Endothelial cell of umbilical vein (primary cell): ENCODE results near the gene AXDND1.

Source experiments
- CTCF ChIP-seq, 2 donors: IDR thresholded peaks; 1 replicate in 1 of 2; 2 replicates in 1 of 2; pipeline ENCODE4 v1.5.1; 2011; ENCODE audit warnings: low read length in 2 of 2, mild to moderate bottlenecking in 2 of 2, moderate library complexity in 2 of 2, control low read depth in 1 of 2, inconsistent platforms in 1 of 2, low read depth in 1 of 2; ENCODE audit not compliant: insufficient read depth in 1 of 2; ENCODE audit errors: extremely low read depth in 1 of 2
- POLR2A ChIP-seq: IDR thresholded peaks from 2 replicates; pipeline ENCODE4 v1.6.1; 2012; ENCODE audit warnings: low read depth, mild to moderate bottlenecking, control low read depth, low read length
- POLR2AphosphoS5 ChIP-seq: IDR thresholded peaks from 2 replicates; pipeline ENCODE4 v1.6.1; 2012; ENCODE audit warnings: low read depth, mild to moderate bottlenecking, control low read depth, low read length, moderate library complexity; ENCODE audit not compliant: insufficient read depth

DNA sequence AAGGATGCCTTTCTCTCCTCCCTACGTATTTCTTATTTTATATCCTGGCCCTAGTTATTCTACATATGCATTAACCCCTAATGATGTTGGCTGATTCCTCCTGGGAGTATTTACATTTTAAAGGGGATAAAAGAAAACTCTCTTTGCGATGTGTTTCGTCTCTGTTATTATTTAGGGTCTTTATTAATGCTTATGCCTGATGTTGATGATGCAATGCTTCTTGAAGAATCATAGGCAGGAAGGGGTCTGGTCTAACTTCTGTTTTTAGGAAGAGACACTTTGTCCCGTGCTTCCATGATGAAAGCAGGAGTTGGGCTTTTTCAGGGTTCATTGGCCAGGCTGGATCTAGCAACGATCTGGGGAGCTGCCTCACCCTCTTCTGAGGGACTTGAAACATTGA is 210.7 kb downstream of the AXDND1 start:
- TF ChIP-seq CTCF (IDR thresholded peaks at IDR 0.05; ENCODE audit: extremely low read depth in 1 of 2, insufficient read depth in 1 of 2, low read depth in 1 of 2, low read length in 2 of 2), result no peak
- TF ChIP-seq POLR2A, result no peak
- TF ChIP-seq POLR2AphosphoS5, result no peak
